HG03280 (cell line): Measurements from ENCODE around the gene FGD2.
"Not testable (repeated sequence)": the region's sequence is repeated elsewhere in the genome, so short reads cannot be mapped to it uniquely, and the experiment has no call there.

Source experiments
- ATAC-seq: cut with Tn5 transposase; IDR thresholded peaks from one replicate; pipeline ENCODE4 v1.9.1; 2021; ENCODE audit warnings: mild to moderate bottlenecking, moderate library complexity; ENCODE audit not compliant: unreplicated experiment

The FGD2 gene

DNA sequence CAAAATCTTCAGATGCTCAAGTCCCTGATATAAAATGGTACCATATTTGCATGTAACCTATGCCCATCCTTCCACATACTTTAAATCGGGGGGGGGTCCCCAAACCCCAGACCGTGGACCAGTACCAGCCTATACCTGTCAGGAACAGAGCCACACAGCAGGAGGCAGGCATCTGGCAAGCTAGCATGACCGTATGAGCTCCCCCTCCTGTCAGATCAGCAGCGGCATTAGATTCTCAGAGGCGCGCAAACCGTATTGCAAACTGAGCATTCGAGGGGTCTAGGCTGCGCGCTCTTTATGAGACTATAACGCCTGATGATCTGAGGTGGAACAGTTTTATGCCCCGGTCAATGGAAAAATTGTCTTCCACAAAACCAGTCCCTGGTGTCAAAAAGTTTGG, 30.7 kb downstream of the FGD2 start:
- no peak for ATAC-seq

- ATAC-seq, result no peak
Observed at GRCh38 chr6:37038292-37039198, 33.1 kb downstream of the FGD2 start.

DNA sequence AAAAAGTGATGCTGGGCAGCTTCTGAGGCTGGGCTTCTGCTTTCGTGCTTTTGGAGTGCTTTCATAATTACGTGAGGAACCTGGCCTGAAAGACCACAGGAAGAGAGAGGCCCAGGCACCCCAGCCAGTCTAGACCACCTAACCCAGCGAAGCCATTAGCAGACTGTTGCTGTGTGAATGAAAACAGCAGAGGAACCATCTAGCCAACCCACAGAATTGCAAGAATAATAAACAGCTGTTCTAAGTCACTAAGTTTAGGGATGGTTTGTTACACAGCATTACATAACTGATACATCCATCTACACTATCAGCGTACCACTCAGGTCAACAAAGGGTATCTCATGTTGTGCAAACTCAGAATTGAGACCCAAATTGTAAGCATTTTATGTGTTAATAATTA, 34.5 kb downstream of the FGD2 start:
- ATAC-seq, result no peak

DNA sequence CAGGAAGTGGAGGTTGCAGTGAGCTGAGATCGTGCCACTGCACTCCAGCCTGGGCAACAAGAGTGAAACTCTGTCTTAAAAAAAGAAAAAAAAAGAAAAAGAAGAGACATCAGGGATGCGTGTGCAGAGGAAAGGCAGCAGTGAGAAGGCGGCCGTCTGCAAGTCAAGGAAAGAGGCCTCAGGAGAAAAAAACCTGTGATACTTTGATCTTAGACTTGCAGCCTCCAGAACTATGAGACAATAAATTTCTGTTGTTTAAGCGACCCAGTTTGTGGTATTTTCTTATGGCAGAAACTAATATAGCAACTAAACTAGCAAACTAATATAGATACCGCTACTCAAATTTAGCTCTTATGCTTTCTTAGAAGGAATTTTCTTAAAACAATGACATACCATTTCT, 36.1 kb downstream of the FGD2 start:
- no peak for ATAC-seq

GRCh38 chr6:37042150-37042549, 36.7 kb downstream of the FGD2 start:
- no peak for ATAC-seq

GRCh38 chr6:37043091-37043490, 37.6 kb downstream of the FGD2 start:
- not testable (repeated sequence) for ATAC-seq

DNA sequence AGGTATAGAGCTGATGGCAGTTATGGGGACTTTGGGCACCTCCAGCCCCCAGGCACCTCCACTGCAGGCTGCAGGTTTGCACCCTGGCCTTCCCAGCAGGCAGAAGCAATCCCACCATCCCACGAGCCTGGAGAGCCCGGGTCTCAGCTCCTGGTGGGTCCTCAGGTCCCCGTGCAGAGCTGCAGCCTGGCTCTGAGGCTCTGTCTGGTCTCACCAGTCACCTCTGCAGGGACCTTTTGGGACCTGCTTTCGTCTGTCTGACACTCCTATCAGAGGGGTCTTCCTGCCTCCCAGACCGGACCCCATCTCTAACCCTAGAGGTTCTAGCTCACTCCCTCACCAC, 41.9 kb downstream of the FGD2 start:
- no peak for ATAC-seq

GRCh38 chr6:37047689-37048402, 42.4 kb downstream of the FGD2 start:
- no peak for ATAC-seq

DNA sequence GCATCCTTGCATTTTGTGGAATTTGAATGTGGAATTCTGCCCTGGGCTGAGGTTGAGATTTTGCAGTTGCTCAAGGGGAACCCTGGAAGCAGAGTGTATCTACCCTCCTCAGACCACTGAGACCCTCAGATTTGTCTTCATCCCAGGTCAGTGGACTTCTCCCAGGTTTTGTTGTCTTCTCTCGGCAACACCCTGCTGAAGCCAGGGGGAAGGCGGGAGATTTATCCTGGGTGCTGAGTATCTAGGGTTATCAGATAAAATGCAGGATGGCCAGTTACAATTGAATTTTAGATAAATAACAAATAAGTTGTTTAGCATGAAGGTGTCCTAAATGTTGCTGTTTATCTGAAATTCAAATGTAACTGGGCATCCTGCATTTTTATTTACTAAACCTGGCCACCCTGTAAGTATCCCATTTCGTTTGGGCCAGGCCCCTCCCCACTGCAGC, 43.0 kb downstream of the FGD2 start:
- no peak for ATAC-seq

DNA sequence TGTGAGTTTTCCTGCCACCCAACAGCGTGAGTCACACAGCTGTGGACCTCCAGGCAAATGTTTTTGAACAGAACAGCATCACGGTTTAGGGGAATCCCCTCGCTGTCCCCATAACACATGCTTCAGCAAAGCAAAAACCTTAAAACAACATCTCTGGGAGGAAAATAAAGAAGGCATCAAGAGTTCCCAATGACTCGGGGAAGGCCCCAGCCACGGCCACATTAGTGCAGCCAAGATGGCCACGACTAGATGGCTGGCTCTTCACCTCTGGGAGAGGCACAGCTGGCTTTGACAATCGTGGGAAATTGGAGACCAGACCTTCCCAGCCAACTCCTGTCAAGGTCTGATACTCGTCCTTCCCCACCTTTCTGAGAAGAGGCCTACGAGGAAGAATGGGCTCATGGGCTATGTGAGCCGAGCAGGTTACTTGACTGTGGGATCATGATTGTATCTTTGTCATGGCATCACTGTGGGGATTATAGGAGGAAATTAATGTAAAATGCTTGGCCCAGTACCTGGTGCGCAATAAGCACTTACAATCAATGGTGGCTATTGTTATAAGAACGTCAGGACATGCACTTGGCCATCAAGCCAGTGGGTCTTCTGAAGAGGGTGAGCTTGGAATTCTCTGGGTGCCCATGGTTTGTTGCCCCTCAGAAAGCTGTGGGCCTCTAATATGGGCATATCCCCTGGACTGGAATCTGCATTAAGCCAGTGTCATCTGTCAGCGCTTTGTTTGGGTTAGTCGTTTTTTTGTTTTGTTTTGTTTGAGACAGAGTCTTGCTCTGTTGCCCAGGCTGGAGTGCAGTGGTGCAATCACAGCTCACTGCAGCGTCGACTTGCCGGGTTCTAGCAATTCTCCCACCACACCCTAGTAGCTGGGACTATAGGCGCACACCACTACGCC, 43.6 kb downstream of the FGD2 start:
- peak; percentile 57 for ATAC-seq

- no peak for ATAC-seq
Observed at GRCh38 chr6:37049758-37050044, 44.2 kb downstream of the FGD2 start.

GRCh38 chr6:37050045-37050853, 44.8 kb downstream of the FGD2 start:
- peak; percentile 42 for ATAC-seq

DNA sequence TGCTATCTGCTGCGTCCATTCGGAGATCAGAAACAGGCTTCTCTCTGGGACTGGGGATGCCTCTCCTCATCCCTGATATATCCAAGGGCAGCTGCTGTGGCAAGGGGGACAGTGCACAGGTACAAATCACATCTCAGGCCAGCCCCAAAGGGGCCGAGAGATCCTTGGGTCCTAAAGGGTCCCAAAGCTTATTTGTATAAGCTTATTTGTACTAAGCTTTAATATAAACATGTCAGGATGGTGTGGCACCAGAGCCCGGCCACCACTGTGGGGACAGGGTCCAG, 45.3 kb downstream of the FGD2 start:
- no peak for ATAC-seq

- peak; percentile 34 for ATAC-seq
Observed at GRCh38 chr6:37051138-37052026, 45.9 kb downstream of the FGD2 start.

DNA sequence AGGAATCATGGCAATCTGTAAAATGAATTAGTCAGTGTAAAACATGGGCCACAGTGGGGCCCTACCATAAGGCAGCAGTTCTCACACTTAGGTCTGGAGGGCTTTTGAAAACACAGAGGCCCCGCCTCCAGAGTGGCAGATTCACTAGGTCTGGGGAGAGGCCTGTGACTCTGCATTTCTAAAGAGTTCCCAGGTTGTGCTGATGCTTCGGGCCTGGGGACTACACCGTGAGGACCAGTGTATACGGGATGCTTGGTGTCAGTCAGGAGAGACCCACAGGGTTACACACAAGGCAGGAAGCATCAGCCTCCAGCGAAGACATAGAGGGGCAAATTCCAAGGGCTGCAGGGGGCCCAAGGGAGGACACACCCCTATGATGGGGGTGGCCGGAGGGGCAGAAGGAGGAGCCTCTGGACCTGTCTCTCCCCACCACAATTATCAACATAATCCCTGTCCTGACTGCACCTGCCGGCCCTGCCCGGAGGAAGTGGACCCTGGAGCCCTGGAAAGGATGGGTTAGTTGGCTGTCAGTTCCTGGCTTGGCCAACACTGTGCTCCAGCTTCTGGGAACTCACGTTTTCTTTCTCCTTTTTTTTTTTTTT, 46.7 kb downstream of the FGD2 start:
- ATAC-seq, result no peak

DNA sequence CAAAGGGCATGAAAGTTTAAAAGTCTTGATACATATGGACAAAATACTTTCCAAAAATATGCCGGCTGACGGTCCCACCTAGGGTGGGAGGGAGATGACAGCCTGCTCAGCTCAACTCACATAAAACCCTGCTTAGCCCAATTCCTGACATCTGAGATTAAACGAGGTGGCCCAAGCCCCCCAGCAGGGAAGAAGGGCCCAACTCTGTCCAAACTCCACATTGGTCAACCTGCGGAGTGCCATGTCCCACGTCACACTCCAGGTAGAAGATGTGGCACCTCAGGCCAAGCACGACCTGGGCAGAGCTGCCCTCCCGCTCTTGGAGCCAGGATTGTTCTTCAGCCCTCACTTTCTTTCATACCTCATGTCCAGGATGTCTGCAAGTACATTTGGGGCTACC, 48.2 kb downstream of the FGD2 start:
- no peak for ATAC-seq

DNA sequence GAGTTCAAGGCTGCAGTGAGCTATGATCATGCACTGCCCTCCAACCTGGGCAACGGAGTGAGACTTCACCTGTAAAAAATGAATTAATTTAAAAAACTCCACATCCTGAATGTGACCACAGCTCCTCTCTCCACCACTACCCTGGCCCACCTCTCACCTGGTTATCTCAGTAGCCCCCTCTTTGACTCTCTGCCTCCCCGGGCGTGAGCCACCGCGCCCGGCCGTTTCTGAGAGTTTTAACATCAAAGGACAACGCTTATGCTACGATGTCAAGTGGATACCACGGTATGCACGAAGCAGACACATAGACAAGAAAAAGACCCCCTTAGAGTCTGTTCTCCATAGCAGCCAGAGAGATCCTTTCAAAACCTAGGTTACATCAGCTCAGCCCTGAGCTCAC, 48.7 kb downstream of the FGD2 start:
- no peak for ATAC-seq

GRCh38 chr6:37054580-37054979, 49.1 kb downstream of the FGD2 start:
- ATAC-seq, result no peak

DNA sequence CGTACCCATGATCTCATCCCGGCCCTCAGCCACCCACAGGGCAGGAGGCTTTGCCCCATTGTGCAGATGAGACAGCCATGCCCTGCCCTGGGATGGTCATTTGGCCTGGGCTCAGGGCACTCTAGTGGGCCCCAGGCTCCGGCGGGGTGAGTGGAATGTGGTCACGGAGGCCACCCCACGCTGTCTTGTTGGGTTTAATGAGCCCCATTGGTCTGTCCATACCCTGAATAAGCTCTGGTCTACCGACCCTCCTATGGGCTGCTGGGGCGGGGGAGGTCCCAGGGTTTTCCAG, 50.6 kb downstream of the FGD2 start:
- no peak for ATAC-seq
